ENCODE data around the gene DUSP7. TPM values are rescaled to one million over a fixed set of nuclear protein-coding genes. Genes with fewer than 3 reads are reported as not detected.
"Not testable (repeated sequence)": the region's sequence is repeated elsewhere in the genome, so short reads cannot be mapped to it uniquely, and the experiment has no call there.

DUSP7 gene
- total RNA-seq, 2 donors from 2014 or later: 19.3 to 25.1 TPM

DNA sequence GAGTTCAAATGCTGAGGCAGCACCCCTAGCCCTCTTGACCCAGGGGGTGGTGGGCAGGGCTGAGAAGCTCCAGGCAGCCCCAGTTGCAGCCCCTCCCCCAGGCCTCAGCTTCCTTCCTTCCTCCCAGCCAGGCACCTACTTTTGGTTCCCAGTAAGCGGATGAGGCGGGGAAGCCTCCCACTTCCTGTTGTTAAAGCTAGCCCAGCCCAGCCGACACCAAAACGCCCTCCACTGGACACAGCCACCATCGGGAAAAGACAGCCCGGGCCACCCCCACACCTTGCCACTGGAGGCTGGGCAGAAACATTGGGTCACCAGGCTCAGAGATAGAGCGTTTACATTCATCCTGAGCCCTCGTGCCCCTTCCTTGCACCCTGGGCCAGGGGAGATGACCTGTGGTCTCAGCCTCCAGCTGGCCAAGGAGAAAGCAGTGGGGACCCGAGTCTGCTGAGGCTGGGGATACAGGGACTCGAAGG, 3.5 kb downstream of the DUSP7 start:
- ATAC-seq (replicated peaks): peak; percentile 8
- Mint-ChIP-seq H3K4me3 (peak overlapping the region; percentile 93), H3K36me3 (ENCODE audit: low read depth) (peaks cover 65% of the 10 kb centered on the region), H3K27ac (peak overlapping the region; percentile 92), H3K27me3 (no peaks in the 10 kb centered on the region), H3K4me1 (peaks cover 29% of the 10 kb centered on the region), H3K9me3 (no peaks in the 10 kb centered on the region)

DNA sequence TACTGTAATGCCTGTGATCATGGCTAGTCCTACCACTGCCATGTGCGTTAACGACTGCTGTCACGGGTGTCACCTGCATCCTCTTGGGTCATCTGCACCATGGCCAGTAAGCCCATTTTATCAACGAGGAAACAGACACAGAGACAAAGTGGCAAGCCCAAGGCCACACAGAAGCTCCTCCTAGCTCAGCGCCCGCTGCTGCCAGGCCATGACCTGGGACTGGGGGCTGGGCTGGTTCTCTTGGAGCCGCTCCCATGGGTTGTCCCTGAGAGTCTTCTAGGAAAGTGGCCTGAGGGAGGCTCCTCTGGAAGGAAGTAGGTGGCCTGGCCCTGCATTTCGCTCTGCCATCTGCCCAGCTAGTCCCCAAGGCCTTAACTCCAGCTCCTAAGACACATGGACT, 4.9 kb downstream of the DUSP7 start:
- peak overlapping the region; percentile 92 for H3K27ac Mint-ChIP-seq
- no peak for ATAC-seq (replicated peaks)
- H3K4me3 Mint-ChIP-seq: peak overlapping the region; percentile 93
- no peaks in the 10 kb centered on the region for H3K27me3 Mint-ChIP-seq
- peaks cover 65% of the 10 kb centered on the region for H3K36me3 Mint-ChIP-seq (ENCODE audit: low read depth)
- H3K4me1 Mint-ChIP-seq: peaks cover 29% of the 10 kb centered on the region
- no peaks in the 10 kb centered on the region for H3K9me3 Mint-ChIP-seq

- H3K36me3 Mint-ChIP-seq (ENCODE audit: low read depth): peaks cover 65% of the 10 kb centered on the region
- H3K27ac Mint-ChIP-seq: no peak overlapping the region
- H3K4me3 Mint-ChIP-seq: no peak overlapping the region
- ATAC-seq (replicated peaks): no peak
- H3K4me1 Mint-ChIP-seq: peaks cover 29% of the 10 kb centered on the region
- H3K27me3 Mint-ChIP-seq: no peaks in the 10 kb centered on the region
- H3K9me3 Mint-ChIP-seq: no peaks in the 10 kb centered on the region
Observed at GRCh38 chr3:52050571-52050970, 5.8 kb downstream of the DUSP7 start.

GRCh38 chr3:52049503-52049902, 6.9 kb downstream of the DUSP7 start:
- H3K27me3 Mint-ChIP-seq: no peaks in the 10 kb centered on the region
- ATAC-seq (replicated peaks): no peak
- peak overlapping the region; percentile 81 for H3K27ac Mint-ChIP-seq
- no peak overlapping the region for H3K4me3 Mint-ChIP-seq
- H3K36me3 Mint-ChIP-seq (ENCODE audit: low read depth): peaks cover 57% of the 10 kb centered on the region
- no peaks in the 10 kb centered on the region for H3K9me3 Mint-ChIP-seq
- peaks cover 29% of the 10 kb centered on the region for H3K4me1 Mint-ChIP-seq

GRCh38 chr3:52047295-52047960, 8.9 kb downstream of the DUSP7 start:
- no peak overlapping the region for H3K27ac Mint-ChIP-seq
- H3K4me3 Mint-ChIP-seq: no peak overlapping the region
- no peaks in the 10 kb centered on the region for H3K27me3 Mint-ChIP-seq
- H3K9me3 Mint-ChIP-seq: no peaks in the 10 kb centered on the region
- H3K4me1 Mint-ChIP-seq: peaks cover 13% of the 10 kb centered on the region
- H3K36me3 Mint-ChIP-seq (ENCODE audit: low read depth): peaks cover 36% of the 10 kb centered on the region
- no peak for ATAC-seq (replicated peaks)

- ATAC-seq (replicated peaks): no peak
- Mint-ChIP-seq H3K9me3 (no peaks in the 10 kb centered on the region), H3K27me3 (no peaks in the 10 kb centered on the region), H3K4me3 (no peak overlapping the region), H3K27ac (no peak overlapping the region), H3K4me1 (peaks cover 7% of the 10 kb centered on the region), H3K36me3 (ENCODE audit: low read depth) (peaks cover 30% of the 10 kb centered on the region)
Observed at GRCh38 chr3:52046902-52047239, 9.5 kb downstream of the DUSP7 start.

- H3K36me3 Mint-ChIP-seq (ENCODE audit: low read depth): peaks cover 25% of the 10 kb centered on the region
- ATAC-seq (replicated peaks): no peak
- H3K9me3 Mint-ChIP-seq: no peaks in the 10 kb centered on the region
- H3K27me3 Mint-ChIP-seq: no peaks in the 10 kb centered on the region
- H3K4me1 Mint-ChIP-seq: peaks cover 6% of the 10 kb centered on the region
- H3K27ac Mint-ChIP-seq: no peak overlapping the region
- H3K4me3 Mint-ChIP-seq: no peak overlapping the region
Observed at GRCh38 chr3:52046186-52046901, 10.0 kb downstream of the DUSP7 start.

GRCh38 chr3:52044869-52045619, 11.3 kb downstream of the DUSP7 start:
- peaks cover 6% of the 10 kb centered on the region for H3K4me1 Mint-ChIP-seq
- no peak for ATAC-seq (replicated peaks)
- H3K27ac Mint-ChIP-seq: peak overlapping the region; percentile 80
- H3K36me3 Mint-ChIP-seq (ENCODE audit: low read depth): peaks cover 12% of the 10 kb centered on the region
- no peaks in the 10 kb centered on the region for H3K27me3 Mint-ChIP-seq
- H3K9me3 Mint-ChIP-seq: no peaks in the 10 kb centered on the region
- H3K4me3 Mint-ChIP-seq: no peak overlapping the region

- Mint-ChIP-seq H3K9me3 (no peaks in the 10 kb centered on the region), H3K4me3 (no peak overlapping the region), H3K27ac (peak overlapping the region; percentile 66), H3K4me1 (no peaks in the 10 kb centered on the region), H3K27me3 (no peaks in the 10 kb centered on the region), H3K36me3 (ENCODE audit: low read depth) (no peaks in the 10 kb centered on the region)
- ATAC-seq (replicated peaks): no peak
Observed at GRCh38 chr3:52043750-52044149, 12.6 kb downstream of the DUSP7 start.

DNA sequence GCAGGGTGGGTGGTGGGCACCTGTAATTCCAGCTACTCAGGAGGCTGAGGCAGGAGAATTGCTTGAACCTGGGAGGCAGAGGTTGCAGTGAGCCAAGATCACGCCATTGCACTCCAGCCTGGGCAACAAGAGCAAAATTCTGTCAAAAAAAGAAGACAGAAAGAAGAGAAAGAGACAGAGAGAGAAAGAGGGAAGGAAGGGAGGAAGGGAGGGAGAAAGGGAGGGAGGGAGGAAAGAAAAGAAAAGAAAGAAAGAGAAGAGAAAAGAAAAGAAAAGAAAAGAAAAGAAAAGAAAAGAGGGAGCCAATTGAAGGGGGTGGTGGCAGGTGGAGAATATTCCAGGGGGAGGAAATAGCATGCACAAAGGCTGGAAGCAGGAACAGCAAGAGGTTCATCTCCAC, 13.3 kb downstream of the DUSP7 start:
- H3K4me3 Mint-ChIP-seq; H3K9me3 Mint-ChIP-seq; H3K4me1 Mint-ChIP-seq; H3K36me3 Mint-ChIP-seq (ENCODE audit: low read depth); ATAC-seq (replicated peaks); H3K27me3 Mint-ChIP-seq: not testable (repeated sequence)
- H3K27ac Mint-ChIP-seq: peak overlapping the region; percentile 66

GRCh38 chr3:52041118-52041731, 15.1 kb downstream of the DUSP7 start:
- H3K27ac Mint-ChIP-seq: no peak overlapping the region

GRCh38 chr3:52040600-52040999, 15.8 kb downstream of the DUSP7 start:
- no peak for ATAC-seq (replicated peaks)
- Mint-ChIP-seq H3K36me3 (ENCODE audit: low read depth) (no peaks in the 10 kb centered on the region), H3K27ac (no peak overlapping the region), H3K4me3 (no peak overlapping the region), H3K9me3 (no peaks in the 10 kb centered on the region), H3K4me1 (no peaks in the 10 kb centered on the region), H3K27me3 (no peaks in the 10 kb centered on the region)

More at GRCh38 chr3:52041118-52041731, 15.1 kb downstream of the DUSP7 start:
- Mint-ChIP-seq H3K27me3 (no peaks in the 10 kb centered on the region), H3K4me3 (no peak overlapping the region), H3K9me3 (no peaks in the 10 kb centered on the region), H3K36me3 (ENCODE audit: low read depth) (no peaks in the 10 kb centered on the region), H3K4me1 (no peaks in the 10 kb centered on the region)
- ATAC-seq (replicated peaks): no peak

GRCh38 chr3:52039846-52040245, 16.5 kb downstream of the DUSP7 start:
- Mint-ChIP-seq H3K36me3 (ENCODE audit: low read depth) (no peaks in the 10 kb centered on the region), H3K27me3 (no peaks in the 10 kb centered on the region), H3K27ac (no peak overlapping the region), H3K9me3 (no peaks in the 10 kb centered on the region), H3K4me1 (no peaks in the 10 kb centered on the region), H3K4me3 (no peak overlapping the region)
- ATAC-seq (replicated peaks): no peak

DNA sequence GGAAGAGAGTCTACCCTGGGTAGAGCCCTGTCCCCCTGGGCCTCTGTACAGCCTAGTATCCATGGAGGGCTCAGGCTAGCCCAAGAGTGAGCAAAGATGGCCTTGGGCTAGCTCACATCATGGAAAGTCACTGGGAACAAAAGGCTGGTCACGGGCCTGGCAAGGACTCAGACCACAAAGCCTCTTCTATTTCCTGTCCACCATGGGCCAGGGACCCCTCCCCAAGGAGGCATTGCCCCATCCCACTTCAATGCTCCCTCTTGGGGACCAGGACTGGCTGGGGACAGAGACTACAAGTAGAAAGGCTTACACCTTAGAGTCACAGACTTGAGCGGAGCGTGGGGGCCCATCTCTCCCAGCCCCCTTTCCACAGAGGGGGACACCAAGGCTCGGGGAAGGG, 16.9 kb downstream of the DUSP7 start:
- Mint-ChIP-seq H3K36me3 (ENCODE audit: low read depth) (no peaks in the 10 kb centered on the region), H3K4me3 (no peak overlapping the region), H3K27ac (no peak overlapping the region), H3K4me1 (no peaks in the 10 kb centered on the region), H3K9me3 (no peaks in the 10 kb centered on the region), H3K27me3 (no peaks in the 10 kb centered on the region)
- ATAC-seq (replicated peaks): no peak
